ENCODE measurements around the gene CDH23.

Gene CDH23

GRCh38 chr10:71831646-71832552 lies 435.2 kb downstream of the CDH23 start:
- no peak for DNase-seq

- peak; percentile 43 for DNase-seq
Observed at GRCh38 chr10:71832967-71833366, 436.2 kb downstream of the CDH23 start.

GRCh38 chr10:71833451-71834342 lies 437.0 kb downstream of the CDH23 start:
- DNase-seq: no peak

- DNase-seq: no peak
Observed at GRCh38 chr10:71834343-71834674, 437.6 kb downstream of the CDH23 start.

- no peak for DNase-seq
Observed at GRCh38 chr10:71835671-71836595, 439.2 kb downstream of the CDH23 start.

GRCh38 chr10:71836596-71836974 lies 439.9 kb downstream of the CDH23 start:
- no peak for DNase-seq

- DNase-seq: no peak
Observed at GRCh38 chr10:71837098-71837827, 440.5 kb downstream of the CDH23 start.

- DNase-seq: no peak
Observed at GRCh38 chr10:71838264-71839211, 441.8 kb downstream of the CDH23 start.

GRCh38 chr10:71840177-71840957 lies 443.6 kb downstream of the CDH23 start:
- no peak for DNase-seq

GRCh38 chr10:71840958-71841335 lies 444.2 kb downstream of the CDH23 start:
- DNase-seq: no peak

GRCh38 chr10:71842422-71842821 lies 445.7 kb downstream of the CDH23 start:
- DNase-seq: no peak

GRCh38 chr10:71842856-71843686 lies 446.4 kb downstream of the CDH23 start:
- no peak for DNase-seq

GRCh38 chr10:71844084-71844483 lies 447.4 kb downstream of the CDH23 start:
- no peak for DNase-seq

- no peak for DNase-seq
Observed at GRCh38 chr10:71844695-71845094, 448.0 kb downstream of the CDH23 start.

- DNase-seq: no peak
Observed at GRCh38 chr10:71845410-71846405, 449.0 kb downstream of the CDH23 start.

- DNase-seq: no peak
Observed at GRCh38 chr10:71846816-71847215, 450.1 kb downstream of the CDH23 start.

GRCh38 chr10:71847418-71847817 lies 450.7 kb downstream of the CDH23 start:
- DNase-seq: no peak
